HAP-1 (cell line): ENCODE data around the gene STAT1.
"Not testable (repeated sequence)": the region's sequence is repeated elsewhere in the genome, so short reads cannot be mapped to it uniquely, and the experiment has no call there.

Experiments
- DNase-seq, 2 experiments: peaks; one replicate each; pipeline ENCODE4 v3.0.0-alpha.2; 2016 to 2020; ENCODE audit warnings: low spot score in 2 of 2
- H3K27me3 ChIP-seq: fragments of 250-450 bp; sonication (Bioruptor Pico); 2 replicates; pipeline ENCODE4 v1.5.1; 2020; ENCODE audit warnings: low read depth, mild to moderate bottlenecking, moderate library complexity
- H3K36me3 ChIP-seq: fragments of 250-450 bp; sonication (Bioruptor Pico); replicated peaks from 2 replicates; pipeline ENCODE4 v1.5.1; 2020; ENCODE audit warnings: mild to moderate bottlenecking
- H3K4me1 ChIP-seq: fragments of 250-450 bp; sonication (Bioruptor Pico); 2 replicates; pipeline ENCODE4 v1.5.1; 2020; ENCODE audit warnings: mild to moderate bottlenecking
- H3K4me3 ChIP-seq: fragments of 250-450 bp; sonication (Bioruptor Pico); 2 replicates; pipeline ENCODE4 v1.5.1; 2020; ENCODE audit warnings: mild to moderate bottlenecking, moderate library complexity
- H3K9me3 ChIP-seq: fragments of 250-450 bp; sonication (Bioruptor Pico); 2 replicates; pipeline ENCODE4 v1.5.1; 2020; ENCODE audit warnings: mild to moderate bottlenecking, moderate library complexity
- in situ Hi-C: fragments of 300-500 bp; cut with MboI; formaldehyde crosslinking; loops from 3 replicates; pipeline ENCODE4 v1.14.3; 2020; ENCODE audit warnings: low sequenced_read_pairs, inconsistent platforms, mixed read lengths

STAT1 gene

DNA sequence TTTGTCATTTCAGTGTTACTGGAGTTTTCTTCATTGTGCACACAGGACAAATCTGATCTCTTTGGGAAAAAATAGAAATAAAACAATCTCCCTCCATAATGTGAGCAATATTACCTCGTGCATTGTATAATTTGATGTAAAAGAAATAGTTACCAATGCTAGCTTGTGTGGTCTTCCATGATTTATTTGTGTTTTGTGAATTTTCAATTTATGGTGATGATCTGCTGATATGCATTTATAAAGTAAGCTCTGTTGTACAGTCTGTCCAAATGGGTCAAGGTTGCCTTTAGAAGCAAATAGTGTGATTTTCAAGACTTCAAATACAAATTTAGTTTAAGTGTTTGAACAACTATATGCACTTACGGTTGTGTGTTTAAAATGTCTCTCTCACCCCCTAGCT is 50.9 kb downstream of the STAT1 start:
- H3K36me3 ChIP-seq = peaks cover 6% of the 10 kb centered on the region

DNA sequence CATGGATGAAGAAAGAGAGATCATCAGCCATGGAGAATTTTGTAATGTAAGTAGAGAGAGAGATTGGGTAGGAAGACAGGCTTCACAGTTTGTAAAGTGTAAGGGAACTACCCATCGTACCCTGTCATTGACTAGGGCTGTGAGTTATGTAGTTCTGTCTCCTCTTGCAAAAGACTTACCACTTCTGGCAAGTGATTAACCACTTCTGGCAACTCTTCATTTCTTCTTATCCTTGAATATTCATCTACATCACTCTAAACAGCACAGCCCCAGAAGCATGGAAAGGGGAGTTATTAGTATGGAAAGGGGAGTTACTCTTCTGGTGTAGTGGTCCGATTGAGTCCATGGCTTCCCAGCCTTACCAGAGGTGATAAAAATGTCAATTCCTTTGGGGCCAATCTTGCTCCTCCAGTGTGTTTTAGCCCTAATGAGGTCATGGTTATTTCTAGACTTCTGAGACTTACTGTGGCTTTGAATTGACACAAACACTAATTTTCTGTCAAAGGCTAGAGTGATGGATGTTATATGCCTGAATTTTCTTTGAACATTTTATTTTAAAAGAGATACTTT is 52.0 kb downstream of the STAT1 start:
- Histone ChIP-seq H3K4me3 (no peak overlapping the region), H3K27me3 (no peaks in the 10 kb centered on the region), H3K9me3 (no peaks in the 10 kb centered on the region), H3K36me3 (peaks cover 6% of the 10 kb centered on the region), H3K4me1 (no peaks in the 10 kb centered on the region)
- in situ Hi-C loops = no loop called here
- no peak for DNase-seq

More for the DNA sequence above, 50.9 kb downstream of the STAT1 start:
- no peaks in the 10 kb centered on the region for H3K9me3 ChIP-seq
- in situ Hi-C loops = no loop called here
- no peak for DNase-seq
- H3K4me1 ChIP-seq = no peaks in the 10 kb centered on the region
- H3K4me3 ChIP-seq = no peak overlapping the region
- H3K27me3 ChIP-seq = no peaks in the 10 kb centered on the region

DNA sequence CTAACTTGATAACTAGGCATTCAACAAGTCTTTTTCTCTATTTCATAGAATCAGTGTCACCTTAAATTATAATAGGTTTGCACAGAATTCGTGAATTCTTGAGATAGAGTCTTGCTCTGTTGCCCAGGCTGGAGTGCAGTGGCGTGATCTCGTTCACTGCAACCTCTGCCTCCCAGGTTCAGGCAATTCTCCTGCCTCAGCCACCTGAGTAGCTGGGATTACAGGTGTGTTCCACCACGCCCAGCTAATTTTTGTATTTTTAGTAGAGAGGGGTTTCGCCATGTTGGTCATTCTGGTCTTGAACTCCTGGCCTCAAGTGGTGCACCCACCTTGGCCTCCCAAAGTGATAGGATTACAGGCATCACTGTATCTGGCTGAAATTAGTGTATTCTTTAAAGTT is 52.9 kb downstream of the STAT1 start:
- H3K4me1 ChIP-seq, H3K36me3 ChIP-seq, H3K27me3 ChIP-seq, in situ Hi-C loops, H3K9me3 ChIP-seq, H3K4me3 ChIP-seq, DNase-seq: not testable (repeated sequence)

DNA sequence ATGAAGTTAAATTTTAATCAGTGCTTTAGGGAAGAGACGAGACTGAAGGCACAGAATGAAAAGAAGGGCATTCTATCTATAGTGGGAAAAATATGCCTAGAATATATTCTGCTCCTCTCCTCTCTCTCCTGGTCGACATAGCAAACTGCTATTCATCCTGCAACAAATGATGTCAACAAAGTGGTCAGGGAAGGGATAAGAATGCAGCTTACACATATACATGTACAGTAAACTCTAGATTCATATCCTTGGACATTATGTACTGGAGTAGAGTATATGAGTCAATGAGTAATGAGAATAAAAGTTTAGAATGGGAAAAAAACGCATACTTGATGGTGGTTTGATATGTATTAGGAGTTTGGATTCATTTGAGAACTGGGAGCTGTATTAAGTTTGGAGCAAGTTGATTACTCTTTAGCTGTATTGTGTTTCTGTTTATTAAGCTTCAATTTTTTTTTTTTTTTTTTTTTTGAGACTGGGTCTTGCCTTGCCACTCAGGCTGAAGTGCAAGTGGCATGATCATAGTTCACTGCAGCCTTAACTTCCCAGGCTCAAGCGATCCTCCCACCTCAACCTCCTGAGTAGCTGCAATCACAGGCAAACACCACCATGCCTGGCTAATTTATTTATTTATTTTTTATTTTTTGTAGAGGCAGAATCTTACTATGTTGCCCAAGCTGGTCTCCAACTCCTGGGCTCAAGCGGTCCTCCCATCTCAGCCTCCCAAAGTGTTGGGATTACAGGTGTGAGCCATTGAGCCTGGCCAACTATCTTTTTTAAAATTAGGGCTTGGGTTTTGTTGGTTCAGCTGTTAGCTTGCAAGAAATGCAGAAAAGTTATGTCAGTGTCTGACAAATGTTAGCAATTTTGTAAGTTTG is 53.8 kb downstream of the STAT1 start:
- DNase-seq = no peak
- no peaks in the 10 kb centered on the region for H3K9me3 ChIP-seq
- H3K27me3 ChIP-seq = no peaks in the 10 kb centered on the region
- in situ Hi-C loops = no loop called here
- H3K4me3 ChIP-seq = no peak overlapping the region
- peaks cover 3% of the 10 kb centered on the region; the same call in 1 of the 2 replicates for H3K36me3 ChIP-seq
- no peaks in the 10 kb centered on the region for H3K4me1 ChIP-seq

DNA sequence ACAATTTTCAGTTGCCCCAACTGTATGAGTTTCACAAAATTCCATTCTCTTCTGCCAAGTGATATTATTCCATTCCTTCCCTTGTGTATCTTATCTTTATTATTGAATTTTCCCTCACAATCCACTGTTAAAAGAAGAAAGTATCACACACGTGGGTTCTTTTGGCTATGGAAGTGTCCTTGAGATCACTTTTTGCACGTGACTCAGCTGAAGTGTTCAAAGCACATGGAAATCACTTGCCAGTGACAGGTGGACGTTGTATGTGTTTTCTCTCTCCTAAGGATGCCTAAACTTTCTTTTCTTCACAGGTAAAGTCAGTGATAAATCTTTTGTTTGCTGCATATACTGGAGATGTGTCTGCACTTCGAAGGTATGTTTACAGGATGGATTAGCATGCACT is 60.7 kb downstream of the STAT1 start:
- Histone ChIP-seq H3K4me3 (no peak overlapping the region), H3K9me3 (no peaks in the 10 kb centered on the region), H3K4me1 (peaks cover under 1% of the 10 kb centered on the region; the same call in 1 of the 2 replicates), H3K27me3 (no peaks in the 10 kb centered on the region), H3K36me3 (no peaks in the 10 kb centered on the region)
- in situ Hi-C loops = no loop called here
- DNase-seq = no peak

DNA sequence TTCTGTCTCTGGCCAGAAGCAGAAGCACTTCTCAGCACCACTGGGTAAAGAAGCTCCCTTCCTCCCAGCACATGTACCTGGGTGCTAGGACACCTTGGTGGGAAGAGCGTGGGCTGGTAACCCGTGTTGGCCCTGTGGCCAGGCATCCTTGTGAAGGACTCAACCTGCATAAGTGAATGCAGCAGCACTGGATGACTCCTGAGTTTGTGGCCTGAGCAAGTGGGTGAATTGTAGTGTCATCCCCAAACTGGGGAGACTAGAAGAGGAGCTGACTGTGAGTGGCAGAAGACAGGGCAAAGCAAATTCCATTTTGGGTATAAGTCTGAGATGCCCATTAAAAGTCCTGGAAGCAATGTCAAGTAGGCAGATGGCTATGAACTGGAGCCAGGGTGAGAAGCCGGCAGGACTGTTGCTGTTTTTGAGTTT is 63.4 kb downstream of the STAT1 start:
- Histone ChIP-seq H3K4me3 (no peak overlapping the region), H3K9me3 (no peaks in the 10 kb centered on the region), H3K27me3 (no peaks in the 10 kb centered on the region), H3K4me1 (peaks cover 23% of the 10 kb centered on the region), H3K36me3 (no peaks in the 10 kb centered on the region)
- in situ Hi-C loops = no loop called here
- DNase-seq = no peak

DNA sequence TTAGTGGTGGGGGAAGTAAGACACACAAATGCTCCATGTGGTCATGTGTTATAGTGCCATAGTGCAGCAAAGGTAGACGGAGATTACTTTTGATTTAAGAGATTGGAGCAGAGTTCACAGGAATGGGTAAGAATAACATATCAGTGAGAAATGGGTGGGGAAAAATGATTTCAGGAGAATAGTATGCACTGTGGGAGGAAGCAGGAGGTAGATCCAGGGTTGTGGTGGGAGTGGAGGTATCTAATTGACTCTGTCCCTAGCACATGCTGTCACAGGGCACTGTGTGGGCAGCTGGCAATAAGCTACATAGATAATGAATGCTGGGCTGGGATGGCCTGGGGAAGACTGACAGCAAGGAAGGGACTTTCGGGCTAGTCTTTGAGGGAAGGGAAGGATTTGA is 65.3 kb downstream of the STAT1 start:
- H3K36me3 ChIP-seq = no peaks in the 10 kb centered on the region
- no peaks in the 10 kb centered on the region for H3K9me3 ChIP-seq
- no peaks in the 10 kb centered on the region for H3K27me3 ChIP-seq
- no peak overlapping the region for H3K4me3 ChIP-seq
- in situ Hi-C loops = no loop called here
- DNase-seq = no peak
- peaks cover 23% of the 10 kb centered on the region for H3K4me1 ChIP-seq

DNA sequence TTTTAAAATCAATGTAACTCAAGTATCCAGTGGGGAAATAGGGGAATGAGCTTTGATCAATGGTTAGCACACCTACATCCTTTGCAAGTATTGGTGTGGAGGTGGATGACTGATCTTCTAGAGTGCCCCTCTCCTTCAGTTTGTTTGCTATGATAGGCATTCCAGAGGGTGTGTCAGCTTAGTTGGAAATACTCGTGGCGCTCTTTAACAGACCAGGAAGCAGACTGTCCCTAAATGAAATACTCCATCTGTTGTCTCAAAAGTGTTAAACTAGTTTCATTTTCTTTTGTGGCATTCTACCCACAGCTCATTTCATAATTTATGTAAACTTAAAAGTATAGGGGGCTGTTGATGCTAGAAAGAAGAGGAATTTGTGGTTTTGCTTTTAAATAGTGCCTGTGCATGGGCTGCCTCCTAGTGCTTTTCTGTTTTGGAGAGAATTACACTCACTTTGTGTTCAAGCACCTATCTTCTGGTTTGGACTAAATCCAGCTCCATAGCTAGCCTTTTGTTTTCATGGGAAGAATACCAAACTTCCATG is 66.2 kb downstream of the STAT1 start:
- H3K9me3 ChIP-seq = no peaks in the 10 kb centered on the region
- H3K4me1 ChIP-seq = peaks cover 27% of the 10 kb centered on the region
- H3K27me3 ChIP-seq = no peaks in the 10 kb centered on the region
- no peak for DNase-seq
- in situ Hi-C loops = no loop called here
- H3K36me3 ChIP-seq = no peaks in the 10 kb centered on the region
- H3K4me3 ChIP-seq = no peak overlapping the region

DNA sequence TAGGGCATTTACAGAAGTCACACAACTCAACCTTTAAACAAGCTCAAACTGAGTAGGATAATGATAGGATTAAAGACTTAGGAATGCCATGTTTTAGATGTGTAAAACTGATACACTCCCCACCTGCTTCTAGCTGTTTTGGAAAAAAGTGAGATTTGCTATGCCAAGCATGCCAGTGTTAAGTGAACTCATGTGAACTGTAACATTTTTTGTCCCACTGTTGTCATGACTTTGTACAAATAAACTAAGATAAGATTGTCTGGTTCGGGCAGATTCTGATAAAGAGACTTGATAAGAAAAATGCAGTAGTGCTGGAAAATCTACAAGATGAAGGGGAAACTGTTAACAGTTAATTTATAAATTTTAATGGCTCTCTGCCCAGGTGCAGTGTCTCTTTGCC is 66.8 kb downstream of the STAT1 start:
- peak in 1 of 2 experiments; percentile 44 for DNase-seq
- Histone ChIP-seq H3K9me3 (no peaks in the 10 kb centered on the region), H3K4me1 (peaks cover 27% of the 10 kb centered on the region), H3K27me3 (no peaks in the 10 kb centered on the region), H3K4me3 (no peak overlapping the region), H3K36me3 (no peaks in the 10 kb centered on the region)
- in situ Hi-C loops = no loop called here

DNA sequence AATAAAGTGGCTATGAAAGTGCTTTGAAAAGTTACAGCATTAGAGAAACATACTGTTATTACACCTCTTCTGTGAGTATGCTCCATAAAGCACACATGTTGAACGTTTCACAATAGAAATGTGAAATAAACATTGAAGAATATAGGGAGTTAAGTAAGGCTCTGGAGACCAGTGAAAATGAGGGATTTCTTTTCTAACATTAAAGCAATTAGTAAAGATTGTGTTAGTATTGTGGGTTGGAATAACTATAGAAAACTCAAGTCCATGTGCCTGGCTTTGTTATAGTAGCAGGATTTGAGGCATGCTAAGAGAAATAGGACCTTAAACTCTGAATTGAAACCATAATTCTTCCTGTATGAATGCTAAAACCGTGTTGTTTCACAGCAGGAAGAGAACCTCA is 70.3 kb downstream of the STAT1 start:
- Histone ChIP-seq H3K4me1 (peaks cover 27% of the 10 kb centered on the region), H3K27me3 (no peaks in the 10 kb centered on the region), H3K4me3 (no peak overlapping the region), H3K36me3 (no peaks in the 10 kb centered on the region), H3K9me3 (no peaks in the 10 kb centered on the region)
- in situ Hi-C loops = no loop called here
- DNase-seq = no peak

DNA sequence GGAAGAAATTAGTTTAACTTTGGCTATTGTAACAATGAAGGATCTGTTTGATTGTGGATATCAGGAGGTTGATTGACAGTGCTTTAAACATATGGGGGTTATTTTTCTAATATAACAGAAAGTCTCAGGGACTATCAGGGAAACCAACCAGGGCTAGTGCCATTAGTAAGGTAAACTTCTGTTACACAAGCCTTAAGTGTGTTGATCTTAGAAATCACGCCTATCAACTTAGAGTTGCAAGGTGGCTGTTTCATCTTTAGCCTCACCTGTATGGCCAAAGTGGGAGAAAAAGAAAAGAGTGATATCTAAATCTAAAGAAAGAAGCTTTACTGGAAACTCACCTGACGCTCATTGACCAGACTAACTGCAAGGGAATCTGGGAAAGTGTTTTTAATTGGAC is 71.3 kb downstream of the STAT1 start:
- in situ Hi-C loops = no loop called here

DNA sequence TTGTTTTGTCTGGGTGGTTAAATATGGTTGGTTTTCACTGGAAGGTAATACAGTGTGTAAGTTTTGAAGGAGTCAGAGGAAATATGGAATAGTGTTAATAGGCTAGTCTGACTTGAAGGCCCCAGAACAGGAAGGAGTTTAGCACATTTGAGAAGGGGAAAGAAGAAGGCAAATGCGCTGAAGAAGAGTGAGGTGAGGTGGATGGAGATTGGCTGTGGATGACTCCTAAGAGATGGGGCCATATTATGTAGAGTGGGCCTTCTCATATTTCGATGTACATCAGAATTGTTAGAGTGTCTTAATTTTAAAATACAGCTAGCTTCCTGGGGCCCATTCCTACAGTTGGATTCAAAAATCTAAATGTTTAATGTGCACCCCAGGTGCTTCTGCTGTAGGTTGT is 72.4 kb downstream of the STAT1 start:
- Histone ChIP-seq H3K36me3 (no peaks in the 10 kb centered on the region), H3K9me3 (no peaks in the 10 kb centered on the region), H3K4me1 (peaks cover 10% of the 10 kb centered on the region), H3K4me3 (no peak overlapping the region), H3K27me3 (no peaks in the 10 kb centered on the region)
- in situ Hi-C loops = no loop called here
- DNase-seq = no peak

More for the DNA sequence above, 71.3 kb downstream of the STAT1 start:
- no peaks in the 10 kb centered on the region for H3K9me3 ChIP-seq
- H3K4me1 ChIP-seq = peaks cover 21% of the 10 kb centered on the region
- H3K36me3 ChIP-seq = no peaks in the 10 kb centered on the region
- no peak overlapping the region for H3K4me3 ChIP-seq
- no peak for DNase-seq
- H3K27me3 ChIP-seq = no peaks in the 10 kb centered on the region

DNA sequence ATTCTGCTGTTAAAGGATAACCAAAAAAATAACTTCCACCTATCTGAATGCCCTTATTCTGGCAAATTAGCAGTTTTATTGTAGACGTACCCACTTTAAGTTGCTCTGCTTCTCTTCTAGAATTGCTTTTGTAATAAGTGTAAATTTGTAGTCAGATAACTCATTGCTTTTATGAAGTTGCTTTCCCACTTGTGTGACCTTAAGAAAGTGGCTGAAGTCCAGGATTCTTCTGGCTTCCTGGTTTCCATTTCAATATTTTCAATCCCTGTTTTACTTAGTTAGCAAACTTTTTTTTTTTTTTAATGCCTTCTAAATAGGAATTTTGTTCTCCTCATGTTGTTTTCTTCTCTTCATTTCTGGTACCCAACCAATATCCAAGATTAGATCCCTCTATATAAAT is 73.5 kb downstream of the STAT1 start:
- H3K9me3 ChIP-seq = no peaks in the 10 kb centered on the region
- peaks cover 4% of the 10 kb centered on the region; the same call in 1 of the 2 replicates for H3K4me1 ChIP-seq
- no peaks in the 10 kb centered on the region for H3K27me3 ChIP-seq
- no peaks in the 10 kb centered on the region for H3K36me3 ChIP-seq
- H3K4me3 ChIP-seq = no peak overlapping the region
- in situ Hi-C loops = no loop called here
- no peak for DNase-seq

DNA sequence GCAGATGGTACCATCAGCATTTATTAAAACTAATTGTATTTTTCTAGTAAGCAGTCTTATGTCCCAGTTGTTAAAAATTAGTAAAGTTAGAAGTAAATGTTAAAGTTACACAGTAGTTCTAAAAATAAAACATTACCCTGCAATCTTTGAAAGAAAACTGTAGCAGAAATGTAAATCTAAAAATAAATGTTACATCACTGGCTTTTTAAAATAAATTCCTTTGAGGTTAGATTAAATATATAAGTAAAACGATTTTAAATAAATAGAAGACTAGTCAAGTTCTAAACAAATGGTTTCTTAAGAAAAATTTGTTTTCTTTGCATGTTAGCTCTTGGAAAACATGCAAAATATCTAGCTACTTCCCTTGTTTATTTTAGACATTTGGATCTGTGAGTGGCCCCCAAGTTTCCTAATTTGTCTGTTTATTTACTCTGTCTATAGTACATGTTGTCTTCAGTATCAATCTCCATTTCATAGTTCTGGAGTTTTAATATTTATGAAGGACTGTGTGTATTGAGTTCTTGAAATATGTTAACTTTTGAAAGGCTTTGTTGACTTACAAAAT is 75.1 kb downstream of the STAT1 start:
- H3K4me1 ChIP-seq = peaks cover 9% of the 10 kb centered on the region
- no peak for DNase-seq
- no peaks in the 10 kb centered on the region for H3K27me3 ChIP-seq
- in situ Hi-C loops = no loop called here
- no peaks in the 10 kb centered on the region for H3K36me3 ChIP-seq
- no peaks in the 10 kb centered on the region for H3K9me3 ChIP-seq
- no peak overlapping the region for H3K4me3 ChIP-seq
